H1 (cell line): ENCODE data around the gene MYLK4. TPM values are rescaled to one million over a fixed set of nuclear protein-coding genes. Genes with fewer than 3 reads are reported as not detected.

Source experiments
- RXRA ChIP-seq: IDR thresholded peaks from 2 replicates; pipeline ENCODE4 v1.6.1; 2011; ENCODE audit warnings: low read depth, mild to moderate bottlenecking, low read length, moderate library complexity; ENCODE audit not compliant: insufficient read depth
- USF2 ChIP-seq: IDR thresholded peaks from 2 replicates; pipeline ENCODE4 v1.6.1; 2011; ENCODE audit warnings: low read length, improper control_type of control experiment
- polyA plus RNA-seq, 7 experiments: library from polyadenylated mRNA; depleted of rRNA in 3 of 7; stranded (reverse) in 5 of 7; unstranded in 2 of 7; fragments of >200 nt in 5 of 7; fragments of 200-250 nt in 2 of 7; gene quantifications; 1 replicate in 5 of 7; 2 replicates in 1 of 7; 4 replicates in 1 of 7; pipeline versions ENCODE4 v1.2.1 to v1.2.3, GENCODE V29; 2011 to 2013; ENCODE audit warnings: missing spikeins in 2 of 7, mixed read lengths in 2 of 7
- total RNA-seq: library from RNA; stranded (reverse); fragmentation: NEBNext Ultra II Directional; extraction: Animal tissue kit (Norgen Biotek cat#: 25700); gene quantifications from 2 replicates; pipeline ENCODE4 v1.2.1, GENCODE V29; 2021

The MYLK4 gene
- total and polyA plus RNA-seq, 2 of the 8 experiments (the other 6 are each of a cell fraction or from before 2014, with no cell fraction given): 0.11 to 0.17 TPM

DNA sequence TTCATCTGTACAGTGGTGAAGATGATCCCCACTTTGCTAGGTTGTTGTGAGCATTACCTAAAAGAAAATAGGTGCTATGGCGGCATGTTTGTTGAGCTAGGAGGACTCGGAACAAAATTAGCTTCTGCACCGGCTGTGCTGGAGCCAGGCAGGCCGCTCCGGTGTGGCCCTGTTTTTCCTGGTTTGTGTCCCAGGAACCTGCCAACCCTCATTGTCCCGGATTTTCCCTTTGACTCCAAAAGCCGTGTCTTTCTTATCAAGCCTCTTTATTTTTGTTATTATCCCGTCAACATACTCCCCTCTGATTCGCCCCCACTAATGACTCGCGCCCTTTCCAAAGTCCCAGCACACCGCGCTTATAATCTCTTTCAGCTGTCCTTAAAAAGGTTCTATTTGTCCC, 117.0 kb downstream of the MYLK4 start (continued):
- TF ChIP-seq USF2 (no peak), RXRA (no peak)
